A549 (cell line): ENCODE data around the gene ERP29.

Source experiments
- CEBPB ChIP-seq, 2 experiments: fragments of >200 bp in 1 of 2; sonication (Bioruptor Twin) in 1 of 2; formaldehyde crosslinking in 1 of 2; IDR thresholded peaks; 2 replicates each; pipeline ENCODE4 v1.6.1; 2012 to 2016
- EHMT2 ChIP-seq: fragments of 200-600 bp; sonication (generic); IDR thresholded peaks from 2 replicates; pipeline ENCODE4 v1.6.1; 2016; ENCODE audit warnings: antibody characterized with exemption, low read depth, mild to moderate bottlenecking, moderate library complexity
- EP300 ChIP-seq, 2 experiments: fragments of >200 bp; sonication (Bioruptor Twin); formaldehyde crosslinking; IDR thresholded peaks; 2 replicates in 1 of 2; 3 replicates in 1 of 2; pipeline ENCODE4 v1.6.1; 2016 to 2017
- PHF8 ChIP-seq: fragments of 200-600 bp; sonication (generic); IDR thresholded peaks from 2 replicates; pipeline ENCODE4 v1.6.1; 2016; ENCODE audit warnings: low read depth, mild to moderate bottlenecking, antibody characterized with exemption, moderate library complexity, borderline replicate concordance
- POLR2A ChIP-seq: IDR thresholded peaks from 2 replicates; pipeline ENCODE4 v1.6.1; 2012; ENCODE audit warnings: mild to moderate bottlenecking, low read length
- ZSCAN20 ChIP-seq: fragments of 250-450 bp; sonication (Bioruptor Pico); IDR thresholded peaks from 2 replicates; pipeline ENCODE4 v1.8.0; 2022; ENCODE audit warnings: mild to moderate bottlenecking, moderate library complexity

GRCh38 chr12:111995782-111996480 is 17.3 kb upstream of the ERP29 start:
- TF ChIP-seq PHF8 = no peak
- no peak for TF ChIP-seq CEBPB (IDR thresholded peaks at IDR 0.05)
- no peak for TF ChIP-seq EP300 (IDR thresholded peaks at IDR 0.05)
- no peak for TF ChIP-seq POLR2A
- TF ChIP-seq ZSCAN20 (CRISPR knock-in tag) = no peak
- TF ChIP-seq EHMT2 = no peak
